ENCODE measurements around the gene HOXD9. TPM values are rescaled to one million over a fixed set of nuclear protein-coding genes. Genes with fewer than 3 reads are reported as not detected.

HOXD9 gene
- total and polyA plus RNA-seq, 8 donors = 0.18 to 0.76 (median 0.49) TPM; not detected in 4

DNA sequence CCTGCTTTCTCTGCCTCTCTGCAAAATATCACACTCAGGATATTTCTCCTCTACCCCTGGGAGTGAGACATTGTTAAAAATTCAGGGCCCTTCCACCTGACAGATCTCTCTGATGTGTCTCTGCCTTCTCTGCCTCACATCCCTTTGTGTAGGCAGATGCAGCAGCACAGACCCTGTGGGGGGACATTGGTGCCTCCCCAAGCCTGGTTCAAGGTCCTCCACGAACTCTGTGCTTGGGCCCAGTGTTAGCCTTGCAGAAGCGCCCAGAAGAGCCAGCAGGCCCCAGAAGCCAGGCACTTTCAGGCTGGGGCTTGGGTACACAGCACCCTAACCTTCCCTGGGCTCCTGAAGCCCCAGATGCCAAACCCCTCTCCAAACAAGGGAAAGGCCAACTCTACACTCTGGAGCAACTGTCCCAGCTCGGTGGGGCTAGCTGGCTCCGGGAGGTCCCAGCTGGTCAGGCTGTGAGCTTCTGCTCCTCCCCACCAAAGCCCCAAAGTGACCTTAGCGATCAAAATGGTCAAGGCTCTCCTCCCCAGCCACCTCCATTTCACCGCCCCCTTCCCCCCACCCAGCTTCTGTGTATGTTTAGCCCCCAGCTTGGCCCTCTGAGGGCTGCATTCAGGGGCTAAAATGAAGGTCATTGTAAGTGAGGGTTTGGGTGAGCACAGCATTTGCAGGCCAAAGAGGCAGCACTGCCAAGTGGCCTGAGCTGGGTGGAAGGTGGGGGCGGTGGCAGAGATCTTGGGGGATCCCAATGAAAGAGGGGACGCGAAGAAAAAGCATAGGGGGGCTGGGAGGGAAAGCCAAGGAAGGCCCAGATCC lies 2.6 kb downstream of the HOXD9 start:
- Histone ChIP-seq H3K27ac (no peak overlapping the region), H3K36me3 (no peaks in the 10 kb centered on the region), H3K9me3 (peaks cover 0 to 37% (median 0%) of the 10 kb centered on the region in 4 donors), H3K27me3 (peaks cover 55 to 100% (median 93%) of the 10 kb centered on the region in 3 donors), H3K4me1 (peaks cover 23 to 52% (median 37%) of the 10 kb centered on the region in 4 donors), H3K4me3 (no peak overlapping the region)
- TF ChIP-seq EP300 (IDR thresholded peaks at IDR 0.05) = no peak
- no peak for TF ChIP-seq POLR2A (IDR thresholded peaks at IDR 0.05)
- TF ChIP-seq POLR2AphosphoS5 (IDR thresholded peaks at IDR 0.05) = no peak
- TF ChIP-seq CTCF (IDR thresholded peaks at IDR 0.05) = no peak
- 14 to 28% (median 18%) methylated on average over 5 to 9 of the region's 9 CpGs for WGBS, 5 donors
- intact Hi-C loops (cut with DNase I; ENCODE audit: low total_unique reads) = loop anchor here (5.0 to 10.0 kb wide), 2 partner anchors 530 to 1022 kb away; no protein-coding TSS in a partner anchor
- DNase-seq = no peak

DNA sequence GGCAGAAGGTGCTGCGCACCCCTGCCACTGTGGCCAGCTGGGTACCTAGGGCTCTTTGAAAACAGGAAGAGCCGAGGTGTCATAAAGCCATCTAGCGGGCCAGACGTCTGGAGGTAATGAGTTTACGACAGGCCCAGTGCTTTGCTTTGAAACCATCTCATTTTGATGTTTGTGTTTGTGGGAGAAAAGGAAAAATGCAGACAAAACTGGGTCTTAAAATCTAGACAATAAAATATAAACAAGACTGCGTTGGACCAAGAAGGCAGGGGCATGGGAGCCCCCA lies 3.2 kb downstream of the HOXD9 start:
- H3K9me3 ChIP-seq = peaks cover 0 to 42% (median 0%) of the 10 kb centered on the region in 4 donors
- no peak overlapping the region for H3K4me3 ChIP-seq
- no peak overlapping the region for H3K27ac ChIP-seq
- TF ChIP-seq CTCF (IDR thresholded peaks at IDR 0.05) = no peak
- TF ChIP-seq POLR2AphosphoS5 (IDR thresholded peaks at IDR 0.05) = no peak
- no peak for TF ChIP-seq POLR2A (IDR thresholded peaks at IDR 0.05)
- TF ChIP-seq EP300 (IDR thresholded peaks at IDR 0.05) = no peak
- DNase-seq = no peak
- WGBS, 5 donors = 13 to 24% (median 15%) methylated on average over 6 of the region's 6 CpGs
- H3K36me3 ChIP-seq = no peaks in the 10 kb centered on the region
- peaks cover 54 to 100% (median 93%) of the 10 kb centered on the region in 3 donors for H3K27me3 ChIP-seq
- H3K4me1 ChIP-seq = peaks cover 28 to 57% (median 42%) of the 10 kb centered on the region in 4 donors
- intact Hi-C loops (cut with DNase I; ENCODE audit: low total_unique reads) = loop anchor here (5.0 to 10.0 kb wide), 2 partner anchors 529 to 1022 kb away; no protein-coding TSS in a partner anchor

GRCh38 chr2:176126929-176127773 lies 4.6 kb downstream of the HOXD9 start:
- TF ChIP-seq CTCF (IDR thresholded peaks at IDR 0.05) = peak in 5 of 7 experiments; percentile 62 to 97 (median 87)
- TF ChIP-seq EP300 (IDR thresholded peaks at IDR 0.05) = no peak
- WGBS, 5 donors = 3 to 5% (median 4%) methylated on average over 13 of the region's 13 CpGs
- H3K4me1 ChIP-seq = peaks cover 28 to 57% (median 42%) of the 10 kb centered on the region in 4 donors
- intact Hi-C loops (cut with DNase I; ENCODE audit: low total_unique reads) = loop anchor here (5.0 to 10.0 kb wide), 2 partner anchors 528 to 1020 kb away; no protein-coding TSS in a partner anchor
- H3K4me3 ChIP-seq = no peak overlapping the region
- DNase-seq = peak; percentile 74 to 87
- H3K27ac ChIP-seq = no peak overlapping the region
- H3K9me3 ChIP-seq = peaks cover 0 to 34% (median 2%) of the 10 kb centered on the region in 4 donors
- no peaks in the 10 kb centered on the region for H3K36me3 ChIP-seq
- peaks cover 57 to 100% (median 93%) of the 10 kb centered on the region in 3 donors for H3K27me3 ChIP-seq

GRCh38 chr2:176127774-176128072 lies 5.2 kb downstream of the HOXD9 start:
- H3K4me3 ChIP-seq = no peak overlapping the region
- H3K9me3 ChIP-seq = peaks cover 0 to 32% (median 2%) of the 10 kb centered on the region in 4 donors
- peaks cover 56 to 100% (median 93%) of the 10 kb centered on the region in 3 donors for H3K27me3 ChIP-seq
- H3K27ac ChIP-seq = no peak overlapping the region
- 16 to 25% (median 21%) methylated on average over 4 of the region's 4 CpGs for WGBS, 5 donors
- TF ChIP-seq EP300 (IDR thresholded peaks at IDR 0.05) (no peak), POLR2A (IDR thresholded peaks at IDR 0.05) (no peak), POLR2AphosphoS5 (IDR thresholded peaks at IDR 0.05) (no peak), CTCF (IDR thresholded peaks at IDR 0.05) (no peak)
- intact Hi-C loops (cut with DNase I; ENCODE audit: low total_unique reads) = loop anchor here (5.0 to 10.0 kb wide), 2 partner anchors 527 to 1020 kb away; no protein-coding TSS in a partner anchor
- no peaks in the 10 kb centered on the region for H3K36me3 ChIP-seq
- H3K4me1 ChIP-seq = peaks cover 22 to 57% (median 41%) of the 10 kb centered on the region in 4 donors
- DNase-seq = no peak

All from stomach (tissue), 9 donors.